BLaER1 treated with 17β-estradiol and CSF1 and Interleukin-3, amounts not matched to agents 10 nM and 100 nM (cell line): ENCODE data around the gene PATZ1.
"Not testable (repeated sequence)": the region's sequence is repeated elsewhere in the genome, so short reads cannot be mapped to it uniquely, and the experiment has no call there.

Experiments used
- H3K27ac ChIP-seq, 11 experiments: shearing (Covaris generic); formaldehyde crosslinking; 2 replicates each; pipeline ENCODE4 v1.8.1; 2022
- H3K27me3 ChIP-seq, 11 experiments: shearing (Covaris generic); formaldehyde crosslinking; 2 replicates each; pipeline ENCODE4 v1.8.1; 2022
- H3K36me3 ChIP-seq, 11 experiments: shearing (Covaris generic); formaldehyde crosslinking; 2 replicates each; pipeline ENCODE4 v1.8.1; 2022
- H3K4me1 ChIP-seq, 10 experiments: shearing (Covaris generic); formaldehyde crosslinking; 2 replicates each; pipeline ENCODE4 v1.8.1; 2022
- H3K4me2 ChIP-seq, 11 experiments: shearing (Covaris generic); formaldehyde crosslinking; 2 replicates each; pipeline ENCODE4 v1.8.1; 2022
- H3K4me3 ChIP-seq, 10 experiments: shearing (Covaris generic); formaldehyde crosslinking; 2 replicates each; pipeline ENCODE4 v1.8.1; 2022
- H3K9ac ChIP-seq, 11 experiments: shearing (Covaris generic); formaldehyde crosslinking; 2 replicates each; pipeline ENCODE4 v1.8.1; 2022
- H3K9me3 ChIP-seq, 11 experiments: shearing (Covaris generic); formaldehyde crosslinking; replicated peaks in 1 of 11; 2 replicates each; pipeline ENCODE4 v1.8.1; 2022
- H4K20me1 ChIP-seq, 11 experiments: shearing (Covaris generic); formaldehyde crosslinking; 2 replicates each; pipeline ENCODE4 v1.8.1; 2022
- Cebpa-rat ChIP-seq, 11 experiments: shearing (Covaris generic); IDR thresholded peaks; 2 replicates each; pipeline ENCODE4 v1.8.1; 2022

PATZ1 gene

GRCh38 chr22:31328544-31328960 is 17.6 kb downstream of the PATZ1 start:
- Histone ChIP-seq H3K9me3 (peaks cover 0 to 13% (median 0%) of the 10 kb centered on the region in 11 experiments; a peak in 1 of 22 replicates), H3K36me3 (peaks cover 98 to 100% (median 100%) of the 10 kb centered on the region in 11 experiments), H3K9ac (no peak overlapping the region), H3K27me3 (no peaks in the 10 kb centered on the region), H3K4me1 (peaks cover 19 to 70% (median 51%) of the 10 kb centered on the region in 10 experiments), H3K4me2 (0 out of 22 replicates have a peak overlapping the region, but pooled peaks of 2 of the 11 experiments have one; percentile 64 to 71), H4K20me1 (peaks cover 14 to 90% (median 66%) of the 10 kb centered on the region in 11 experiments; a peak in 20 of 22 replicates), H3K4me3 (no peak overlapping the region), H3K27ac (no peak overlapping the region)
- TF ChIP-seq Cebpa-rat (IDR thresholded peaks at IDR 0.05) = no peak

GRCh38 chr22:31327806-31328543 is 18.2 kb downstream of the PATZ1 start:
- Histone ChIP-seq H3K9me3 (peaks cover 0 to 13% (median 0%) of the 10 kb centered on the region in 11 experiments; a peak in 1 of 22 replicates), H3K27ac (peak overlapping the region in 1 of 11 experiments; percentile 49; a peak in 1 of 22 replicates), H3K27me3 (no peaks in the 10 kb centered on the region), H3K9ac (no peak overlapping the region), H3K4me1 (peaks cover 13 to 65% (median 45%) of the 10 kb centered on the region in 10 experiments), H3K36me3 (peaks cover 97 to 100% (median 99%) of the 10 kb centered on the region in 11 experiments), H3K4me2 (peak overlapping the region in 7 of 11 experiments; percentile 54 to 71 (median 64); a peak in 10 of 22 replicates), H3K4me3 (no peak overlapping the region), H4K20me1 (peaks cover 8 to 84% (median 60%) of the 10 kb centered on the region in 11 experiments; a peak in 20 of 22 replicates)
- no peak for TF ChIP-seq Cebpa-rat (IDR thresholded peaks at IDR 0.05)

- H3K27me3 ChIP-seq = no peaks in the 10 kb centered on the region
- peak overlapping the region in 1 of 10 experiments; percentile 3; a peak in 2 of 20 replicates for H3K4me3 ChIP-seq
- H3K4me2 ChIP-seq = peak overlapping the region in 7 of 11 experiments; percentile 54 to 71 (median 64); a peak in 14 of 22 replicates
- no peak overlapping the region for H3K9ac ChIP-seq
- peaks cover 0 to 13% (median 0%) of the 10 kb centered on the region in 11 experiments; a peak in 1 of 22 replicates for H3K9me3 ChIP-seq
- H4K20me1 ChIP-seq = peaks cover 0 to 73% (median 49%) of the 10 kb centered on the region in 11 experiments; a peak in 20 of 22 replicates
- H3K36me3 ChIP-seq = peaks cover 86 to 100% (median 98%) of the 10 kb centered on the region in 11 experiments
- no peak for TF ChIP-seq Cebpa-rat (IDR thresholded peaks at IDR 0.05)
- H3K4me1 ChIP-seq = peaks cover 2 to 54% (median 34%) of the 10 kb centered on the region in 10 experiments; a peak in 15 of 20 replicates
- H3K27ac ChIP-seq = peak overlapping the region in 4 of 11 experiments; percentile 12 to 49 (median 30); a peak in 5 of 22 replicates
These were observed 19.3 kb downstream of the PATZ1 start for GRCh38 chr22:31326877-31327276.

- Histone ChIP-seq H3K4me3 (no peak overlapping the region), H3K4me2 (no peak overlapping the region), H3K9ac (no peak overlapping the region), H4K20me1 (peaks cover 0 to 46% (median 28%) of the 10 kb centered on the region in 11 experiments; a peak in 17 of 22 replicates), H3K36me3 (peaks cover 55 to 86% (median 69%) of the 10 kb centered on the region in 11 experiments), H3K27me3 (no peaks in the 10 kb centered on the region), H3K27ac (no peak overlapping the region), H3K4me1 (peaks cover 0 to 29% (median 23%) of the 10 kb centered on the region in 10 experiments; a peak in 13 of 20 replicates), H3K9me3 (peaks cover 0 to 11% (median 0%) of the 10 kb centered on the region in 11 experiments; a peak in 1 of 22 replicates)
- TF ChIP-seq Cebpa-rat (IDR thresholded peaks at IDR 0.05) = no peak
These were observed 22.3 kb downstream of the PATZ1 start for GRCh38 chr22:31323578-31324550.

- peaks cover 0 to 3% (median 0%) of the 10 kb centered on the region in 11 experiments; a peak in 8 of 22 replicates for H3K9me3 ChIP-seq
- H3K4me1 ChIP-seq = peaks cover 0 to 4% (median 1%) of the 10 kb centered on the region in 10 experiments; a peak in 9 of 20 replicates
- H3K9ac ChIP-seq = no peak overlapping the region
- no peak for TF ChIP-seq Cebpa-rat (IDR thresholded peaks at IDR 0.05)
- no peak overlapping the region for H3K4me2 ChIP-seq
- no peak overlapping the region for H3K27ac ChIP-seq
- H3K27me3 ChIP-seq = no peaks in the 10 kb centered on the region
- H3K36me3 ChIP-seq = peaks cover 31 to 61% (median 45%) of the 10 kb centered on the region in 11 experiments
- peaks cover 0 to 22% (median 8%) of the 10 kb centered on the region in 11 experiments; a peak in 11 of 22 replicates for H4K20me1 ChIP-seq
- H3K4me3 ChIP-seq = no peak overlapping the region
These were observed 24.7 kb downstream of the PATZ1 start for GRCh38 chr22:31321421-31321820.

GRCh38 chr22:31314220-31314619 is 31.9 kb downstream of the PATZ1 start:
- not testable (repeated sequence) for H3K4me3 ChIP-seq, H3K4me1 ChIP-seq, H3K4me2 ChIP-seq, H3K27me3 ChIP-seq, H3K9ac ChIP-seq, H4K20me1 ChIP-seq, H3K27ac ChIP-seq
- peaks cover 14 to 26% (median 18%) of the 10 kb centered on the region in 11 experiments for H3K9me3 ChIP-seq
- H3K36me3 ChIP-seq = peaks cover 3 to 13% (median 7%) of the 10 kb centered on the region in 11 experiments; a peak in 6 of 22 replicates

GRCh38 chr22:31313366-31314147 is 32.6 kb downstream of the PATZ1 start:
- no peak overlapping the region for H3K27ac ChIP-seq
- peaks cover 3 to 13% (median 7%) of the 10 kb centered on the region in 11 experiments; a peak in 6 of 22 replicates for H3K36me3 ChIP-seq
- TF ChIP-seq Cebpa-rat (IDR thresholded peaks at IDR 0.05) = no peak
- H3K4me2 ChIP-seq = no peak overlapping the region
- H3K9ac ChIP-seq = no peak overlapping the region
- H3K9me3 ChIP-seq = peaks cover 14 to 26% (median 18%) of the 10 kb centered on the region in 11 experiments
- H4K20me1 ChIP-seq = no peaks in the 10 kb centered on the region
- H3K4me1 ChIP-seq = peaks cover 0 to 6% (median 5%) of the 10 kb centered on the region in 10 experiments; a peak in 14 of 20 replicates
- no peak overlapping the region for H3K4me3 ChIP-seq
- no peaks in the 10 kb centered on the region for H3K27me3 ChIP-seq

GRCh38 chr22:31308181-31308580 is 38.0 kb downstream of the PATZ1 start:
- Histone ChIP-seq H3K4me2 (peak overlapping the region in 7 of 11 experiments; percentile 18 to 61 (median 41); a peak in 9 of 22 replicates), H4K20me1 (no peaks in the 10 kb centered on the region), H3K27me3 (no peaks in the 10 kb centered on the region), H3K27ac (no peak overlapping the region), H3K9ac (no peak overlapping the region), H3K4me3 (no peak overlapping the region), H3K9me3 (no peaks in the 10 kb centered on the region), H3K36me3 (no peaks in the 10 kb centered on the region), H3K4me1 (peaks cover 0 to 20% (median 15%) of the 10 kb centered on the region in 10 experiments; a peak in 15 of 20 replicates)
- TF ChIP-seq Cebpa-rat (IDR thresholded peaks at IDR 0.05) = no peak
